Measurements from ENCODE around the gene DGCR6. TPM values are rescaled to one million over a fixed set of nuclear protein-coding genes. Genes with fewer than 3 reads are reported as not detected.
"Not testable (repeated sequence)": the region's sequence is repeated elsewhere in the genome, so short reads cannot be mapped to it uniquely, and the experiment has no call there.

Gene DGCR6
- total RNA-seq (2014; rRNA removed; shearing (Covaris generic)) = 0.86 and 7.8 TPM in 2 replicates
- 0.93 and 3.0 TPM in 2 replicates for polyA plus RNA-seq (2016; fragmentation: Nextera tagmentation; extraction: Ambion mirVana)

GRCh38 chr22:18905540-18906409, at the start of gene DGCR6:
DGCR6 (plus strand) TSS chr22:18906320; CDS start chr22:18906375, 55 bp downstream.
- H3F3A ChIP-seq (ENCODE audit: insufficient read depth) = no peaks in the 10 kb centered on the region
- DNase-seq = no peak
- H3K36me3 ChIP-seq (ENCODE audit: low read depth) = no peaks in the 10 kb centered on the region
- no CpG with 5 or more reads among the region's 77 CpGs for WGBS, 2 experiments (ENCODE audit: low coverage in 1 of 2, low lambda C conversion rate in 2 of 2, missing lambda C conversion rate in 2 of 2)
- no peaks in the 10 kb centered on the region for H3K9me3 ChIP-seq (ENCODE audit: low read depth)
- no peaks in the 10 kb centered on the region for H3K79me2 ChIP-seq (ENCODE audit: insufficient read depth)
- no peaks in the 10 kb centered on the region for H4K20me1 ChIP-seq (ENCODE audit: insufficient read depth)
- TF ChIP-seq EZH2phosphoT487 (IDR thresholded peaks at IDR 0.05; ENCODE audit: insufficient read depth, low read depth) (no peak), EZH2 (IDR thresholded peaks at IDR 0.05; ENCODE audit: insufficient read depth, poor library complexity, severe bottlenecking) (no peak)
- no peak within 1 kb of the TSS for H3K9ac ChIP-seq
- no peaks in the 10 kb centered on the region for H3K4me1 ChIP-seq (ENCODE audit: insufficient read depth)
- no peak within 1 kb of the TSS for H2AFZ ChIP-seq
- in situ Hi-C loops (cut with MboI) = no loop called here
- H3K27ac ChIP-seq = no peak within 1 kb of the TSS
- no peak within 1 kb of the TSS for H3K4me3 ChIP-seq
- H3K27me3 ChIP-seq (replicated peaks; ENCODE audit: insufficient read depth) = no peaks in the 10 kb centered on the region
- H3K9me2 ChIP-seq (ENCODE audit: insufficient read depth) = no peaks in the 10 kb centered on the region
- H3K4me2 ChIP-seq (ENCODE audit: unreplicated experiment) = no peak within 1 kb of the TSS

- DNase-seq = not testable (repeated sequence)
- 8% methylated on average over 3 of the region's 7 CpGs for WGBS, 2 experiments (ENCODE audit: low coverage in 1 of 2, low lambda C conversion rate in 2 of 2, missing lambda C conversion rate in 2 of 2)
Measured at GRCh38 chr22:18859314-18859713, 46.8 kb upstream of the DGCR6 start.

DNA sequence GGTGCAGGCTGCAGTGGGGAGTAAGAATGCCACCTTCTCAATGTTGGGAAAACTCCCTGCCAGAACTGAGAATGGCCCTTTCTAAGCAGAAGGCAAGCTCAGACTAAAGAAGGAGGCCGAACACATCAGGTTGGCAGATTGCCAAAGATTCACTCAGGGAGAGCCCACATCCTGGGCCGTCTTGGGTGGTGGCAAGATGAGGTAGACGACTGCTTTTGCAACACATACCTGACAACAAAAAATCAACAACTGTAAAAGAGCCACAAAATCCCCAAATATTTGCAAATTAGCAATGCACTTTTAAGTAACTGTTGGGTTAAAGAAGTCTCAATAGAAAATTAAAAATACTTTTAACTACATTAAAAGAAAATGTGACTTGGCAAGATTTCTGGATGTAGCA, 24.9 kb upstream of the DGCR6 start:
- 9 to 10% methylated on average over 3 of the region's 3 CpGs for WGBS, 2 experiments (ENCODE audit: low coverage in 1 of 2, low lambda C conversion rate in 2 of 2, missing lambda C conversion rate in 2 of 2)
- H3K9me3 ChIP-seq (ENCODE audit: low read depth); in situ Hi-C loops (cut with MboI); H3K4me2 ChIP-seq (ENCODE audit: unreplicated experiment); H3K36me3 ChIP-seq (ENCODE audit: low read depth); DNase-seq; H3K79me2 ChIP-seq (ENCODE audit: insufficient read depth); H3K4me3 ChIP-seq; H3F3A ChIP-seq (ENCODE audit: insufficient read depth); H3K4me1 ChIP-seq (ENCODE audit: insufficient read depth); H3K27ac ChIP-seq; H3K9ac ChIP-seq; H3K27me3 ChIP-seq (replicated peaks; ENCODE audit: insufficient read depth); H3K9me2 ChIP-seq (ENCODE audit: insufficient read depth); H2AFZ ChIP-seq; H4K20me1 ChIP-seq (ENCODE audit: insufficient read depth): not testable (repeated sequence)

More at GRCh38 chr22:18859314-18859713, 46.8 kb upstream of the DGCR6 start:
- H3K4me3 ChIP-seq; H4K20me1 ChIP-seq (ENCODE audit: insufficient read depth); in situ Hi-C loops (cut with MboI); H3K4me1 ChIP-seq (ENCODE audit: insufficient read depth); H3K27ac ChIP-seq; H3K27me3 ChIP-seq (replicated peaks; ENCODE audit: insufficient read depth); H3K4me2 ChIP-seq (ENCODE audit: unreplicated experiment); H2AFZ ChIP-seq; H3K9me3 ChIP-seq (ENCODE audit: low read depth); H3F3A ChIP-seq (ENCODE audit: insufficient read depth); H3K9me2 ChIP-seq (ENCODE audit: insufficient read depth); H3K79me2 ChIP-seq (ENCODE audit: insufficient read depth); H3K9ac ChIP-seq; H3K36me3 ChIP-seq (ENCODE audit: low read depth): not testable (repeated sequence)

- H3F3A ChIP-seq (ENCODE audit: insufficient read depth); H2AFZ ChIP-seq; H3K4me3 ChIP-seq; H3K9me2 ChIP-seq (ENCODE audit: insufficient read depth); H3K36me3 ChIP-seq (ENCODE audit: low read depth); H3K9me3 ChIP-seq (ENCODE audit: low read depth); H3K79me2 ChIP-seq (ENCODE audit: insufficient read depth); H3K27ac ChIP-seq; DNase-seq; H4K20me1 ChIP-seq (ENCODE audit: insufficient read depth); in situ Hi-C loops (cut with MboI); H3K9ac ChIP-seq; H3K4me2 ChIP-seq (ENCODE audit: unreplicated experiment); H3K27me3 ChIP-seq (replicated peaks; ENCODE audit: insufficient read depth); H3K4me1 ChIP-seq (ENCODE audit: insufficient read depth): not testable (repeated sequence)
- 49 to 60% methylated on average over 4 of the region's 4 CpGs for WGBS, 2 experiments (ENCODE audit: low coverage in 1 of 2, low lambda C conversion rate in 2 of 2, missing lambda C conversion rate in 2 of 2)
Measured at GRCh38 chr22:18884465-18884864, 21.7 kb upstream of the DGCR6 start.

DNA sequence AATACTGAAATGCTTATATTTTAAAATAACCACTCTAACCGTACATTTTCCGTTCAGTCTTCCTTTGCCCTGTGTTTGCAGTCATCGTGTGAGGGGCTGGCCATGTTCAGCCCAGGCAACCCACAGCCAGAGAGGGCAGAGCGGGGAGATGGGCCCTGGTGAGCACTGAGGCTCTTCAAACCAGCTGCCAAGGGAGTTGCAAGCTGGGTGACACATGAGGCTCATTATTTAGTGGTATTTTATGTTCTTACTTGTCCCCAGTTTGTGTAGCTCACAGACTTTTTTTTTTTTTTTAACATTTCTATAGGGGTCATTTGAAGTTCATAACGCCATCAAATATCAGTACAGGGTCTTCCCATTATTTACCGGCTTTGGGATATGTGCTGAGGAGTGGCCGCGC, 18.0 kb upstream of the DGCR6 start:
- DNase-seq = no peak
- Histone ChIP-seq H3K9me2 (ENCODE audit: insufficient read depth) (no peaks in the 10 kb centered on the region), H4K20me1 (ENCODE audit: insufficient read depth) (no peaks in the 10 kb centered on the region), H3K9me3 (ENCODE audit: low read depth) (no peaks in the 10 kb centered on the region), H3F3A (ENCODE audit: insufficient read depth) (no peaks in the 10 kb centered on the region), H3K27me3 (replicated peaks; ENCODE audit: insufficient read depth) (no peaks in the 10 kb centered on the region), H2AFZ (no peak overlapping the region), H3K4me2 (ENCODE audit: unreplicated experiment) (no peak overlapping the region), H3K4me3 (no peak overlapping the region), H3K79me2 (ENCODE audit: insufficient read depth) (no peaks in the 10 kb centered on the region), H3K4me1 (ENCODE audit: insufficient read depth) (no peaks in the 10 kb centered on the region), H3K27ac (no peak overlapping the region), H3K9ac (no peak overlapping the region), H3K36me3 (ENCODE audit: low read depth) (no peaks in the 10 kb centered on the region)
- no peak for TF ChIP-seq EZH2phosphoT487 (IDR thresholded peaks at IDR 0.05; ENCODE audit: insufficient read depth, low read depth)
- TF ChIP-seq EZH2 (IDR thresholded peaks at IDR 0.05; ENCODE audit: insufficient read depth, poor library complexity, severe bottlenecking) = no peak
- in situ Hi-C loops (cut with MboI) = no loop called here
- 54% methylated on average over 2 of the region's 8 CpGs; no CpG with 5 or more reads in 1 of the 2 experiments for WGBS, 2 experiments (ENCODE audit: low coverage in 1 of 2, low lambda C conversion rate in 2 of 2, missing lambda C conversion rate in 2 of 2)

DNA sequence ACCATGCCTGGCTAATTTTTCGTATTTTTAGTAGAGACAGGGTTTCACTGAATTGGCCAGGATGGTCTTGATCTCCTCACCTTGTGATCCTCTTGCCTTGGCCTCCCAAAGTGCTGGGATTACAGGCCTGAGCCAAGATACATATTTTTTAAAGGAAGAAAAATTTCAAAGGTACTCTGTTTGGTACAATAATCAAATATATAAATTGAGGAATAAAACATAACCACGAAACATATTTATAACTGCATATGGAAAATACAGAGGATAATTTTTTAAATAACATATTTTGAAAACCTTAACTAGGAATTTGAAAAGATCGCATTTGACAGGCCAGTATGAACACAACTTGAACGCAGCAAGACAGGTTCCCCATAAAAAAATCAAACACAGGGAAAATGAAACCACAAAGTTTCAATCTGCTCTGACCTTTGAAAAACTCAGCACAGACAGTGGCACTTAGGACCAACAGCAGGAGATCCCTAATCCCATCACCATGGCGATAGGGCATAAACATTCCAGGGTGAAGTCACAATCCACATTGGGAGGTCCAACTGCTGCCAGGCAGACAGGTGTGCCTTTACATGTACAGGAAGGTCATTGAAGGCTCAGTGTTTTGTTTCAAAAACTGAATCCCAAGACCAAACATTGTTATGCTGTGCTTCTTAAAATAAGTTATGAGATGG, 15.5 kb upstream of the DGCR6 start:
- WGBS, 2 experiments (ENCODE audit: low coverage in 1 of 2, low lambda C conversion rate in 2 of 2, missing lambda C conversion rate in 2 of 2) = 15% methylated on average over 1 of the region's 5 CpGs; no CpG with 5 or more reads in 1 of the 2 experiments

More for the DNA sequence above, 15.5 kb upstream of the DGCR6 start:
- H3K79me2 ChIP-seq (ENCODE audit: insufficient read depth); H3F3A ChIP-seq (ENCODE audit: insufficient read depth); H3K27me3 ChIP-seq (replicated peaks; ENCODE audit: insufficient read depth); H3K36me3 ChIP-seq (ENCODE audit: low read depth); H3K4me2 ChIP-seq (ENCODE audit: unreplicated experiment); DNase-seq; H3K9me2 ChIP-seq (ENCODE audit: insufficient read depth); H3K27ac ChIP-seq; H3K9me3 ChIP-seq (ENCODE audit: low read depth); H4K20me1 ChIP-seq (ENCODE audit: insufficient read depth); H3K9ac ChIP-seq; H2AFZ ChIP-seq; in situ Hi-C loops (cut with MboI); H3K4me1 ChIP-seq (ENCODE audit: insufficient read depth); H3K4me3 ChIP-seq: not testable (repeated sequence)
